IPS DF 4.7 (cell line): ENCODE data around the gene TCF7.
"Not testable (repeated sequence)": the region's sequence is repeated elsewhere in the genome, so short reads cannot be mapped to it uniquely, and the experiment has no call there.

Source experiments
- DNase-seq: peaks from one replicate; pipeline ENCODE4 v3.0.0-alpha.2; 2013; ENCODE audit warnings: low spot score; ENCODE audit errors: extremely low read depth

TCF7 gene

DNA sequence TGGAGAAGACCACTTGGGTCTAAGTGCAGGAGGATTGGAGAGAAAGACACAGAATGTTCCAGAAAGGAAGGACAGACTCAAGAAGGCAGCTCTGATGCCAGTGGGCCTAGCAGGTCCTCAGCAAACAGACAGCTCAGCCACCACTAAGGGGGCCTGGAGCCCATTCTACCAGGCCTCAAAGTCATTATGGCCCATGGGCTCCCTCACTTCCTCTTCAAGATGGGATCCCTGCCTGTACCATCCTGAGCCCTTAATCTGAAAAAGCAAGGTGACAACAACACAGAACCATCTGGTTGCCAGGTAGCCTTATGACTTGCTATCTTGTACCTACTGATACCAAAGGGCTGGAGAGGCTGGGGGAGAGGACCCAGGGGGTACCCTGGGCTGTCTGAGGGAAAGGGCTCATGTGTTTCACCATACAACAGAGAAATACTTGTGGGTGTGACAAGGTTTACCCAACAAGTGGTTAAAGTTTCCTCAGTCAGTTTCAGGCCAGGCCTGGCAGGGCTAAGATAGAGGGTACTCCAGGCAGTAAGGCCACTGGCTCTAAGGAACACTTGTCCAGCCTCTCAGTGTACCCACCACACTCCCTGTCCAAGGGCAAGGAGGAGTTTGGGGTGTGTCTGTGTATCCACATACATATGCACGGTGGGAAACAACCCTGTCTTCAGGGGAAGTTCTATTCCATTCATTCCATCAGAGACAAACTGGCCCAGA, 30.7 kb downstream of the TCF7 start:
- DNase-seq, result no peak

DNA sequence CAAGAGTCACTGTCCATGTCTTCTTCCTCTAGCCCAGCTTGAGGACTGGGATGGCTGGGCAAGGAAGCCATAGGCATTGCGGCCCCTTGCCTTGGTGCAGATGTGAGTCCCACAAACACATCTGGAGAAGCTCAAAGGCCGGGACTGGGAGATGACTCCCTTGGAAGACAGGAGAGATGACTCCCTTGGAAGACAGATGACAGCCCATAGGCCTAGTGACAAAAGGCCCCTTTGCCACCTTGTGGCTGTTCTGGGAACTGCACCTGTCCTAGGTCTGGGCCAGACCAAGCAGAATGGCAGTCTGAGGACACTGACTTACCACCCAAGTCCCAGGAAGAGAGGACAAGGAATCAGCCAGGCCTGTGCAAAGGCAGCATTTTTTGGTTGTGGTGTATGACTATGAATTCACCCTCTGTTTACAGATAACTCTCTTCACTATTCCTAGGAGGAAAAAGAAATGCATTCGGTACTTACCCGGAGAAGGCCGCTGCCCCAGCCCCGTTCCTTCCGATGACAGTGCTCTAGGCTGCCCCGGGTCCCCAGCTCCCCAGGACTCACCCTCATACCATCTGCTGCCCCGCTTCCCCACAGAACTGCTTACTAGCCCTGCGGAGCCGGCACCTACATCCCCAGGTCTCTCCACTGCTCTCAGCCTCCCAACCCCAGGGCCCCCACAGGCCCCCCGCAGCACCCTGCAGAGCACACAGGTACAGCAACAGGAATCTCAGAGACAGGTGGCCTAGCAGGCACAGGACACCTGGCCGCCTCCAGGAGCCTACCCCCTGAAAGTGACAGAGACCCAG, 31.5 kb downstream of the TCF7 start:
- peak; percentile 69 for DNase-seq

DNA sequence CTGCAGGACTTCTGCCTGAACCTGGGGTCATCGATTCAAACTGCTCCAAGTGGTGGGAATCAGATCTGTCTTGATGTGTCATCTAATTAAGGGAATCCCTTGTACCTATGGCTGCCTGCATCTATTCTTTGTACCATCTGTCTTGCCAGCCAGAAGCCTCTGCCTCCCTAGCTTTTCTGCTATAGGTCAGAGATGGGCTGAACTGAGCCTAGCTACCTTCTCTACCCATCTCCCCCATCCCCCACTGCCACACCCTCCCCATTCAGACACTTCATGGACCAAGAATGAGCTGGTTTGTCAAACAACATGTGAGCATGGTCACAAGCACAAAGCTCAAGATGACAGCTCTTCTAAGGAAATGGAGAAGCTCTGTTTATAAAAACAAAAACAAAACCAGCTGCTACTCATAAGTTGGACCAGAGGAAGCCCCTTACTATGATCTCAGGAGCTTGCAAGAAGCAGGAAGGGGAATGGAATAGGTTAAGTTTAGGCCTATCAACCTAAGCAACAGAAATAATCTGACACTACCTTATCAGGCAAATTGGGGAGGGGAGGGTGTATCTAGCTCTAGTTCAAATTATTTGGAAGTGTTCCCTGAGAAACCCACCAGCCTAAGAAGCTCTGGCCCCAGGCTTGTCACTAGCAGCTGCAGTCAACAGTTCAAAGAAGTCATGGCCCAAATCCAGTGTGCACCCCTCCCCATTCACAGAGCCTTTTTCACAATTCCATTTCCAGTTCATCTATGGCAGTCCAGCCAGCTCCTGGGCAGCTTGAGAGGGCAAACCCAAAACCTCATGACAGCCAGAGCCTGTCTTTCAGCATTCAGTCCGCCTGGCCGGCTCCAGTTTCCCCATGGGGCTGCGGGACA, 32.4 kb downstream of the TCF7 start:
- no peak for DNase-seq

DNA sequence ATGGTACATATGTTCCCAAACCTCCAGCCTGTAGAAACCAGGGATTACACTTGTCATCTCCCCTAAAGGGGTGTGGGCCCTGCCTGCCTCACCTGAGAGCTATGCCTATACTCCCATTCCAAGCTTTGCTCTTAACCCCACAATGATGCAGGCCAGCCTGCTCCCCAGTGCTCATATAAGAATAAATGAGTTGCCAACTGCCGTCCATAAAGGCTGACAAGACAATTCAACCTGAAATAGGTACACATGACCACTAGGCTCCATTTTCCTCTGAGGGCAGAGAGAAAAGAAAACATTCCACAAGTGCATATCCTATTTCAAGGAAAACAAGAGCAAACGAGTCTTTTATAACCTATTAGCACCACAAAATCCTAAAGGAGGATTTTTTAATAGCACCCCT, 33.8 kb downstream of the TCF7 start:
- DNase-seq, result no peak

DNA sequence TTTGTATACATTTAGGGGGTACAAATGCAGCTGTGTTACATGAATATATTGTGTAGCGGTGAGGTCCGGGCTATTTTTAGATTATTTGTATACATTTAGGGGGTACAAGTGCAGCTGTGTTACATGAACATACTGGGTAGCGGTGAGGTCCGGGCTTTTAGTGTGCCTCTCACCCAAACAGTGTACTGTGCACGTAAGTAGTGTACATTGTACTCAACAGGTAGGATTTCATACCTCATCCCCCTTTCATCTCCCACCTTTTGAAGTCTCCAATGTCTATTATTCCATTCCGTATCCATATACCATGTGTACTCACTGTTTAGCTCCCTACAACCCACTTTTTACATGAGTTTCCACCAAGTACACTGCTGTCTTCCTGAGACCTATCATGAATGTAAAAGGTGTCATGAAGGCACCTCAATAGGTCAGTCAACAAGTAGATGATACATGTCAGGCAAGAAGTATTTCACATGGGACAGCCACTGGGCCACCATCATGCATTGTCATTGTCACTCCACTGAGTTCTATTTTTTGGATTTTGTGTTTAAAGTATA, 34.6 kb downstream of the TCF7 start:
- DNase-seq, result no peak

DNA sequence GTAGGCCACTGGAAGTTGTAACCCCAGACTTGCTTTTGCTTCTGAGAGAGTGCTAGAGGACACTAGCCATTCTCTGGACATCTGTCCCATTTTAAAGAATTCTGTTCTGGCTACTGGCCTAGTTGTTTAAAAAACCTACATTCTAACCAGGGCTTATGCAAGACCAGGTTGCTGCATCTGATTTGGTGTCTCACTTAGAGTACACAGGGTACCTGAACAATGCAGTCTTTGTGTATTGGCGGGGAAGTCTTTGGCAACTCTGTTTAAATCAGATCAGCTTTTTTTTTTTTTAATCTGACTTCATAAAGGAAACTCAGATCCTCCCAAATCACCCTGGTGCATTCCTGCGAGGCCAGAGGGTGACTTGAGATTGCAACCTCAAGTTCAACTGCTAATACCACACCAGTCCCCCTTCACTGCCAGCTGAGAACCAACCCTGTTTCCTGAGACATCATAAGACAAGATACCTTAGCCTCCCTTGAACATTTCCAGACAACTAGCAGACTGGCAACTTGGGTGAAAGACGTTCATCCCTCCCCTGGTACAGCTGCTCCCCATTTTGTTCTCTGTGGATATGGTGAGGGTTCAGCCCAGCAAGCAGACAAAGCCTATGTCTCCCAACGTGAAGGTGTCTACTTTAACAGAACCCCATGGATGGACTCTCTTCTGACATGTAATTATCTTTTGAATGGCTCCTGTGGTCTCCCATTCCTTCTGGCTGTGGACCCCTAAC, 35.3 kb downstream of the TCF7 start:
- no peak for DNase-seq

DNA sequence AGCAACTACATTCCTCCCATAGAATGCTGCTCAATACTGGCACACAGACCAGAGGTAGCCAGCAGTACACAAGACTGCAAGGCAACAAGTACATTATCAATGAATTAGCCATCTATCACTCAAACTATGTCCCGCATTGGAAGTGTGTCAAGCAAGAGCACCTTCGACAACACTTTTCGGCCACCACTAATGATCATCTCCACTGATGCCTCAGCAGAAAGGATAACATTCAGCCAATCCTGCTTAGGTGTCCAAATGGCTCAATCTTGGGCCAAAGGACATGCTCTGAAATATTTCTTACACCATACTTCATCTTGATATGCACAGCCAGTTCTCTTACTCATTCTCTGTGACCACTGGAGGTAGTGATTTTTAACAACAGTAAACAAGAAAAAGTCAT, 37.2 kb downstream of the TCF7 start:
- no peak for DNase-seq

DNA sequence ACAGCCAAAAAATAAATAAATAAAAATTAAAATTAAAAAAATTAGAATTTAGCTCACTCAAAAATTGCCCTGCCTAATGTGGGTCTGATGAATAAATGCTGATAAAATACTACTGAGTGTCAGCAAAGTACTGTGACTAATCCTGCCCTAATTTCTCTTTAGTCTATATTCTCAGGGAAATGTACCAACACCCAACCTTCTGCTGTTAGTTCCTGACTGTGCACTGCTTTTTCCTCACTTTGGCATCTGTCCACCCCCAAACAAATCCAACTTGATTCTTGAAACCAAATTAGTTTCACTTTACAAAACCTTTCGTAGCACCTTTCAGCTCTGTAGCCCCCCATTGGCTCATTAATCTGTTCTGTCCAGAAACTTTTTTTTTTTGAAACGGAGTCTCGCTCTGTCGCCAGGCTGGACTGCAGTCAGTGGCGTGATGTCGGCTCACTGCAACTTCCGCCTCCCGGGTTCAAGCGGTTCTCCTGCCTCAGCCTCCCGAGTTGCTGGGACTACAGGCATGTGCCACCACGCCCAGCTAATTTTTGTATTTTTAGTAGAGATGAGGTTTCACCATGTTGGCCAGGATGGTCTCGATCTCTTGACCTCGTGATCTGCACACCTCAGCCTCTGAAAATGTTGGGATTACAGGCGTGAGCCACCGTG, 37.8 kb downstream of the TCF7 start:
- DNase-seq, result not testable (repeated sequence)

DNA sequence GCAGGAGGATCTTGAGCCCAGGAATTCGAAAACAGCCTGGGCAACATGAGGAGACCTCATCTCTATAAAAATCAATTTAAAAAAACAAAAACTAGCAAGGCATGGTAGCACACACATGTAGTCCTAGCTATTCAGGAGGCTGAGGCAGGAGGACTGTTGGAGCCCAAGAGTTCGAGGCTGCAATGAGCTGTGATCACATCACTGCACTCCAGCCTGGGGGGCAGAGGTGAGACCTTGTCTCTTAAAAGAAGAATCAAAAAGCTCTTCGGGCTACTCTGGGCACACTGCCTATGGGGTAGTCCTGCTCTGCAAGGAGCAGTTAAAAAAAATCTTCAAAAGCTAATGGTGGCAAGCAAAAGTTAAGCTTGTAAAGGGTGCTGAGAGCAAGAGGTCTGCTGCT, 38.8 kb downstream of the TCF7 start:
- DNase-seq, result no peak

DNA sequence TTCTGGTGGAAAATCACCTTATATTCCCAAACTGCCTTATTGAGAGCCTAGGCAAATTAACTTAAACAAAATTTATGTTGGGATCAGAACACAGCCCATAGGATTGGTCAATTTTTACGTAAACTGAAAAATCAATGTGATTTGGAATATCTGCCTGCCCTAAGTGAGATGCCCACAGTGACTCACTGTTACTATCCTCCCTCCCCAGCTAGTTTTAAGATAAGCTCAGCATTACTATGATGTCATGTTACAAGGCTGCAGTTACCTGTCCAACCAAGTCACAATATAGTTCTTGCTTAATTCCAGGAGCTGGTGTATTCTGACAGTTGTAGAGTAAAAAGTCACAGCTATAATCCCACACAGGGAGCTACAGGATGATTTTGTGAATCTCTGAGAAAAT, 39.2 kb downstream of the TCF7 start:
- DNase-seq, result no peak

DNA sequence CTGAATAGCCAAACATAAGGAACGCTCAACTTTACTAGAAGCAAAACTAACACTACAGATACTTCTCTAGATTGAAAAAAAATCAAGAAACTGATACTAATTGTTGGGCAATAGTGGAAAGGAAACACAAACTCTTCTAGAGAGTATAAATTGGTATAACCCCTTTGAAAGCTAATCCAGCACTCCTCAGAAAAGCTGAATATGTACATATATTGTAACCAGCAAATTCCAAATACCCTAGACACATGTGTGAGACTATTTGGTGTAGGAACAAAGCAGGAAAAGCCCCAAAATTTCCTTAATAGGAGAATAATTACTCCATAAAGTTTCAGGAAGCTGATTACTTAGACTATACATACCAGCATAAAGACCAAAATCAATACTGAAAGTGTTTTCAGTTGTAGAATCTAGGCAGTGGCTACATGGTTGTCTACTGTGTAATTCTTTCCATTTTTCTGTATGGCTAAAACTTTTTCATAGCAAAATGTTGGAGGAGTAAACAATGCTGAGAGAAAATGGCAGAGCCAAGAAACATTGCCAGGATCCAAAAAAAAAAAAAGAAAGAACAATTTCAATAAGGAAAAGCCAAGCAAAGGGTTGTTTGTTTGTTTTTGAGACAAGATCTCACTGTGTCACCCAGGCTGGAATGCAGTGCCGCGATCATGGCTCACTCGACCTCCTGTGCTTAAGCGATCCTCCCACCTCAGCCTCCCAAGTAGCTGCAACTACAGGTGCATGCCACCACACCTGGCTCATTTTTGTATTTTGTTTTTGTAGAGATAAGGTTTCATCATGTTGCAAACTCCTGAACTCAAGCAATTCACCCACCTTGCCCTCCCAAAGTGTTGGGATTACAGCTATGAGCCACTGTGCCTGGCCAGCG, 47.3 kb downstream of the TCF7 start:
- no peak for DNase-seq

DNA sequence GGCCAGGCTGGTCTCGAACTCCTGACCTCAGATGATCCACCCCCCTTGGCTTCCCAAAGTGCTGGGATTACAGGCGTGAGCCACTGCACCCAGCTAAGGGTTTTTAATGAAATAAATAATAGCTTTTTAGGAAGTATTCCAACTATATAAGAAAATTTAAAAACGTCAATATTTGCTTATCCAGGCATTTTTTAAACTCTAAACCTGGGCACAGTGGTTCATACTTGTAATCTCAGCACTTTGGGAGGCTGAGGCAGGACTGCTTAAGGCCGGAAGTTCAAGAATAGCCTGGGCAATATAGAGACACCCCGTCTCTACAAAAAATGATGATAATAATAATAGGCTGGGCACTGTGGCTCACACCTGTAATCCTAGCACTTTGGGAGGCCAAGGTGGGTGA, 48.1 kb downstream of the TCF7 start:
- DNase-seq, result no peak

DNA sequence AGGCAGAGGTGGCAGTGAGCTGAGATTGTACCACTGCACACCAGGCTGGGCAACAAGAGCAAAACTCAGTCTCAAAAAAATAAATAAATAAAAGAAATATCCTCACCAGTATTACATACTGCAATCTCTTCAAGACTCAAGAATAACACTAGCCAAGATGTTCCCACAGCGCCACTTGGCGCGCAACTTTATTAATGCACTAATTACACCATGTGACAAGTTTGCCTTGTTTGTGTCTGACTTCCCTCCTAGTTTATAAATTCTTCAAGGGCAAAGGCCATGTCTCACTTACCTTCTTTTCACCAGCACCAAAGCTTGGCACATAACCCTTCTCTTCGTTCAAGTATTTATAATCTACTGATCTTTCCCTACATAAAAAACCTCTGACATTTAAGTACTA, 57.5 kb downstream of the TCF7 start:
- no peak for DNase-seq

DNA sequence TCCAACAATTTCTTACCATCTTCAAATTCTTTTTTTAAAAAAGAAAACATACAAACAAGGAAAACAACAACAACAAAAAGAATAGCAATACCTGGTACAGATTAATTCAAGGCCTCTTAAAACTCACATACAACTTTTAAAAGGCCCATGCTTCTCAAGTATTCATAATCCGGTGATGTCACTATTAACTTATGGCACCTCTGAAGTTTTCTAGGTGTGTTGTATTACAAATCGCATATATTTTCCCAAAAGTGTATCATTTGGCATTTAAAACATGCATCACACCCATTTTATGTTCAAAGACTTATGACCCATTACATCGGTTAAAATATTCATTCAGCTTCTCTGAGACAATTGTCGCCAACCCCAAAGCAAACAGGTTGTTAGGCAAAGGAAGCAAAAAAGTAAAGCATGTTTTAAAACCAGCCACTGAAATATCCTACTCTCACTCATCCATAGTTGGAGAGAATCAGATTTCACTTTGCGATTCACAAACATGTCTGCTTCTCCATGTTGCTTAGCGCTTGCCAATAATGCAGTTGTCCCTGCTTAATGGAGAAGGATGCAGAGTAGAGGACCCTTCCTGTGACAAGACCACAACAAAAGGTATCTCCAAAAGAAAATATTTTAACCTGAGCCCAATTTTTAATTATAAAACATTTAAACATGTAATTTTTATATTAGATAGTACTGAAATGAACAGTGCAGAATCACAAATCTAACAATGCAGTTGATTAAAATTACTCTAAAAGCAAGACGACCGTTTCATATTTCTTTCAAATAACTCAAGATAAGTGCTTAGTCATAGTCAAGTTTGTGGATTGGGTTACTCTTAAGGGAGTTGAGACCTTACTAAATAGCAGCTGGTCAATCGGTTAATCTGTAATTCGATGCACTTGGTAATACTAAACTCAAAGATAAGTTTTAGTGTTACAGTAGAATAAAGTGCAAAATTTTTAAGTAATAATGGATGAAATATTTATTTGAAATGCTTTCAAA, 60.7 kb downstream of the TCF7 start:
- no peak for DNase-seq

DNA sequence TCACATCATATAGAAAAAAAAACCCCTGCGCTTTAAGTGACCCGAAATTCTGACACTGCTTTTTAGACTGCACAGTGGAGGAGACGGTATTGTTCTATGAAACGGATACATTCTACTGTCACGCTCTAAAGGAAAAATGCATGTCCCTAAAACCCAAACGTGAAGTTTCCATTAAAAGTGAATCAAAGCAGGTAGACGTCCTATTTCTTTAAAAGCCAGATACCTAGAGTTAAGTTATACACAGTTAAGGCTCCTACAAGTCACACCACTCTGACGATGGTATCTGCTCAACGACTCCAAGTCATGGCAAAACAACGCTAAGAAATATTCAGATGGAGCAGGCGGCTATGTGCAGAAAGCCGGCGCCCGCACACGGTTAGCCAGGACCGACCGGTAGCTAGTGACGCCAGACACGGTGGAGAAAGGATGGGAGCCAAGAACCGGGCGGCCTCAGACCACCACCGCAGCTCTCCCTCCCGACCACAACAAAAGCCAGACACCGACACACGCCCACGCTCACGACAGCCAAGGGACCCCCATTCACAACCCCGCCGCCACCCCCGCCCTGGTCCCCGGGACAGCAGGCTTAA, 61.5 kb downstream of the TCF7 start:
- no peak for DNase-seq

DNA sequence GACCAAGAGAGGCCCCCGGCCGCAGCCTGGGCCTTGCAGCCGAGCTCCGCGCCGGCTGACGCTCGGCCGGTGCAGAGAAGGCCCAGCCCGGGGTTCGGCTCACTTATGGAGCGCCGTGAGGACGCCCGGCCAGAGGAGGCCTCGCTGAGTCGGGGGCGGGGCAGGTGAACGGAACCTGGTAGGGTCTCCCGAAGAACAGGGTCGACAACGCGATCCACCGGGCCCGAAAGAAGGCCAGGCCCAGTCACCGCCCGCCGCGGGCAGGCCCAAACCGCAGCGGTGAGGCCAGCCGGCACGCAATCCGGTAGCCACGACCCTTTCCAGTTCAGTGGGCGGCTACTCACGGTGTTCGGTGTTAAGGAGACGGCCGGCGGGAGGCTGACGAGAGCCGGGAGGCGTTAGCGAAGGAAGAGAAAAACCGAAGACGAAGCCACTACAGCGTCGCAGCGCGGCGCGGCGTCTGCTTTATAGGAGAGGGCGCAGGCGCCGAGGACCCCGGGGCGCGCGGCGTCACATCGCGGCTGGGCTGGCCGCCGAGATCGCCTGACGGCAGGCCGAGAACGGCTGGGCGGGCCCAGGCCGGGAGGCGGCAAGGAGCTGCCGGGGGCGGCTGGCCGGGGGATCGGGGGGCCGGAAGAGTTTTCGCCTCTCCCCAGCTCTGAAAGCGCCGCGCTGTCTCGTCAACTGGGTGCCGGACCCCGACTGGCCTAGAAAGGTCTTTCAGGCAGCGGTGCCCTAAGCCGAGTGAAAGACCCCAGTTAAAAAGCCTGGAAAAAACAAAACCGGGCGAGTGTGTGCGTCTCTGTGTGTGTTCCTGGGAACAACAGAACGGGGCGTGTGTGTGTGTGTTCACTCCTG, 62.3 kb downstream of the TCF7 start, which contains the start of gene SKP1:
SKP1 (minus strand) TSS at position 440 of the 858 bp plus-strand sequence. CDS start 2,928 bp downstream, outside the sequence.
- peak; percentile 33 for DNase-seq
